GM23338 (cell line): ENCODE results near the gene MSANTD4. TPM values are rescaled to one million over a fixed set of nuclear protein-coding genes. Genes with fewer than 3 reads are reported as not detected.

Source experiments
- ATAC-seq: fragments of 200-7000 bp; cut with Tn5 transposase; 3 replicates; pipeline ENCODE4 v1.9.1; 2020
- DNase-seq: peaks from one replicate; pipeline ENCODE4 v3.0.0-alpha.2; 2015; ENCODE audit warnings: low spot score
- H2AFZ ChIP-seq: fragments of 200-600 bp; sonication (generic); 2 replicates; pipeline ENCODE4 v1.8.0; 2016; ENCODE audit warnings: antibody characterized with exemption, mild to moderate bottlenecking, moderate library complexity
- H3F3A ChIP-seq: fragments of 200-600 bp; sonication (generic); replicated peaks from 2 replicates; pipeline ENCODE4 v1.8.0; 2017; ENCODE audit warnings: antibody characterized with exemption, mixed run types, low read depth
- H3K27ac ChIP-seq: fragments of 200-600 bp; sonication (generic); 2 replicates; pipeline ENCODE4 v1.6.1; 2016; ENCODE audit warnings: low read depth
- H3K27me3 ChIP-seq: fragments of 200-600 bp; sonication (generic); 2 replicates; pipeline ENCODE4 v1.8.0; 2016; ENCODE audit warnings: mild to moderate bottlenecking, mixed run types, moderate library complexity; ENCODE audit not compliant: insufficient read depth
- H3K36me3 ChIP-seq: fragments of 200-600 bp; sonication (generic); 2 replicates; pipeline ENCODE4 v1.8.0; 2016; ENCODE audit warnings: mild to moderate bottlenecking; ENCODE audit not compliant: insufficient read depth
- H3K4me1 ChIP-seq: fragments of 200-600 bp; sonication (generic); 2 replicates; pipeline ENCODE4 v1.8.0; 2016; ENCODE audit warnings: mild to moderate bottlenecking, moderate library complexity; ENCODE audit not compliant: insufficient read depth
- H3K4me2 ChIP-seq: fragments of 200-600 bp; sonication (generic); 2 replicates; pipeline ENCODE4 v1.7.1; 2017; ENCODE audit warnings: mixed run types
- H3K4me3 ChIP-seq: fragments of 200-600 bp; sonication (generic); 2 replicates; pipeline ENCODE4 v1.6.1; 2016; ENCODE audit warnings: mixed run types
- H3K79me2 ChIP-seq: fragments of 200-600 bp; sonication (generic); replicated peaks from 2 replicates; pipeline ENCODE4 v1.8.0; 2017; ENCODE audit warnings: mild to moderate bottlenecking; ENCODE audit not compliant: insufficient read depth
- H3K9me2 ChIP-seq: fragments of 200-600 bp; sonication (generic); 2 replicates; pipeline ENCODE4 v1.8.0; 2017; ENCODE audit not compliant: insufficient read depth
- H4K20me1 ChIP-seq: fragments of 200-600 bp; sonication (generic); replicated peaks from 2 replicates; pipeline ENCODE4 v1.8.0; 2017; ENCODE audit warnings: mild to moderate bottlenecking; ENCODE audit not compliant: insufficient read depth
- H3K27ac Mint-ChIP-seq: 2 replicates; pipeline ENCODE4 v1.8.0; 2020; ENCODE audit warnings: inconsistent platforms, mild to moderate bottlenecking, moderate library complexity, mixed read lengths
- H3K27me3 Mint-ChIP-seq: 3 replicates; pipeline ENCODE4 v1.8.0; 2022; ENCODE audit warnings: low read depth, mild to moderate bottlenecking, moderate library complexity, mixed read lengths, inconsistent platforms; ENCODE audit not compliant: insufficient read depth, poor library complexity
- H3K36me3 Mint-ChIP-seq: 3 replicates; pipeline ENCODE4 v1.8.0; 2021; ENCODE audit warnings: low read depth, mild to moderate bottlenecking, inconsistent platforms, moderate library complexity, mixed read lengths
- H3K4me1 Mint-ChIP-seq: 3 replicates; pipeline ENCODE4 v1.8.0; 2020; ENCODE audit warnings: mild to moderate bottlenecking, inconsistent platforms, mixed read lengths
- H3K4me3 Mint-ChIP-seq: 3 replicates; pipeline ENCODE4 v1.8.0; 2021; ENCODE audit warnings: moderate library complexity, mild to moderate bottlenecking, inconsistent platforms, mixed read lengths
- H3K9me3 Mint-ChIP-seq: 3 replicates; pipeline ENCODE4 v1.8.0; 2020; ENCODE audit warnings: moderate library complexity, mild to moderate bottlenecking, inconsistent platforms, mixed read lengths
- EZH2 ChIP-seq: fragments of 200-600 bp; sonication (generic); IDR thresholded peaks from one replicate; pipeline ENCODE4 v1.8.0; 2017; ENCODE audit warnings: antibody characterized with exemption, mild to moderate bottlenecking, low read depth; ENCODE audit not compliant: unreplicated experiment
- EZH2phosphoT487 ChIP-seq: fragments of 200-600 bp; sonication (generic); IDR thresholded peaks from one replicate; pipeline ENCODE4 v1.8.1; 2018; ENCODE audit warnings: antibody characterized with exemption; ENCODE audit not compliant: unreplicated experiment
- JUNB ChIP-seq: IDR thresholded peaks from one replicate; pipeline ENCODE4 v1.6.1; 2016; ENCODE audit warnings: antibody characterized with exemption; ENCODE audit not compliant: unreplicated experiment
- NANOG ChIP-seq: IDR thresholded peaks from 2 replicates; pipeline ENCODE4 v1.6.1; 2016; ENCODE audit warnings: antibody characterized with exemption, borderline replicate concordance
- STAT1 ChIP-seq: IDR thresholded peaks from one replicate; pipeline ENCODE4 v1.6.1; 2016; ENCODE audit warnings: antibody characterized with exemption; ENCODE audit not compliant: unreplicated experiment
- ZNF114 ChIP-seq: fragments of 250-450 bp; sonication (Bioruptor Pico); IDR thresholded peaks from 2 replicates; pipeline ENCODE4 v1.5.0; 2020; ENCODE audit warnings: mild to moderate bottlenecking, moderate library complexity
- polyA plus RNA-seq: library from polyadenylated mRNA; unstranded; fragments of >200 nt; fragmentation: Nextera tagmentation; extraction: Ambion mirVana; gene quantifications from 2 replicates; pipeline ENCODE4 v1.2.1, GENCODE V29; 2016
- total RNA-seq: library from RNA; depleted of rRNA; stranded (reverse); fragments of >200 nt; shearing (Covaris generic); gene quantifications from 2 replicates; pipeline ENCODE4 v1.2.3, GENCODE V29; 2014
- TF ChIP-seq, protein P1 (sequence below): IDR thresholded peaks from one replicate; pipeline ENCODE4 v1.6.1; 2018; ENCODE audit warnings: antibody characterized with exemption; ENCODE audit not compliant: unreplicated experiment
- TF ChIP-seq, protein P2 (sequence below): fragments of 250-450 bp; sonication (Bioruptor Pico); IDR thresholded peaks from 2 replicates; pipeline ENCODE4 v1.5.0; 2020; ENCODE audit warnings: mild to moderate bottlenecking, moderate library complexity
- TF ChIP-seq, protein P3 (sequence below): IDR thresholded peaks from 2 replicates; pipeline ENCODE4 v1.6.1; 2016; ENCODE audit warnings: antibody characterized with exemption

MSANTD4 gene
- total and polyA plus RNA-seq, 2 experiments from 2014 or later, result 13.2 to 31.1 TPM

DNA sequence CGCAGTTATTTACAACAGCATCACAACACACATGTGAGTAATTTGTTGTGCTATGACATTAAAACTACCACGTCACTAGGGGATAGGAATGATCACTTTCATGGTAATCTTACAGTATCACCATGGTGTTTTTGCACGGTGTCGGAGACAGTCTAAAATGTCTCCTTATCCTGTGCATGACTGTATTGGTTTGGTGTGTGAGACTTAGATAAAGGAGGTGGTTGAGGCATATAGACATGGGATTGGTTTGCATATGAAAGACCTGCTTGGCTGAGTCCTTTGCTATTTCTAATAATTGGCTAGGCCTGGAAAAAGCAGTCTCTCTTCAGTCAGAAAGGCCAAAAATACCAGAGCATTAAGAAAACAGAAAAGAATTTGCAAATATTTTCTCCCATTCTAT is 30.2 kb downstream of the MSANTD4 start:
- peaks cover 16% of the 10 kb centered on the region for H3K4me1 Mint-ChIP-seq
- H3K27ac Mint-ChIP-seq, result peak overlapping the region; percentile 79
- ATAC-seq (no peak), DNase-seq (no peak)
- Histone ChIP-seq H3K4me2 (no peak overlapping the region), H3K27me3 (no peaks in the 10 kb centered on the region), H3F3A (no peaks in the 10 kb centered on the region), H3K36me3 (peaks cover 7% of the 10 kb centered on the region; the same call in 1 of the 2 replicates), H3K9me2 (0 out of 2 replicates have a peak, but pooled peaks cover 6% of the 10 kb centered on the region), H3K79me2 (no peaks in the 10 kb centered on the region), H3K27ac (no peak overlapping the region; the same call in 1 of the 2 replicates), H3K4me1 (peaks cover 15% of the 10 kb centered on the region), H2AFZ (no peak overlapping the region), H4K20me1 (no peaks in the 10 kb centered on the region), H3K4me3 (no peak overlapping the region)
- TF ChIP-seq, protein P1, sequence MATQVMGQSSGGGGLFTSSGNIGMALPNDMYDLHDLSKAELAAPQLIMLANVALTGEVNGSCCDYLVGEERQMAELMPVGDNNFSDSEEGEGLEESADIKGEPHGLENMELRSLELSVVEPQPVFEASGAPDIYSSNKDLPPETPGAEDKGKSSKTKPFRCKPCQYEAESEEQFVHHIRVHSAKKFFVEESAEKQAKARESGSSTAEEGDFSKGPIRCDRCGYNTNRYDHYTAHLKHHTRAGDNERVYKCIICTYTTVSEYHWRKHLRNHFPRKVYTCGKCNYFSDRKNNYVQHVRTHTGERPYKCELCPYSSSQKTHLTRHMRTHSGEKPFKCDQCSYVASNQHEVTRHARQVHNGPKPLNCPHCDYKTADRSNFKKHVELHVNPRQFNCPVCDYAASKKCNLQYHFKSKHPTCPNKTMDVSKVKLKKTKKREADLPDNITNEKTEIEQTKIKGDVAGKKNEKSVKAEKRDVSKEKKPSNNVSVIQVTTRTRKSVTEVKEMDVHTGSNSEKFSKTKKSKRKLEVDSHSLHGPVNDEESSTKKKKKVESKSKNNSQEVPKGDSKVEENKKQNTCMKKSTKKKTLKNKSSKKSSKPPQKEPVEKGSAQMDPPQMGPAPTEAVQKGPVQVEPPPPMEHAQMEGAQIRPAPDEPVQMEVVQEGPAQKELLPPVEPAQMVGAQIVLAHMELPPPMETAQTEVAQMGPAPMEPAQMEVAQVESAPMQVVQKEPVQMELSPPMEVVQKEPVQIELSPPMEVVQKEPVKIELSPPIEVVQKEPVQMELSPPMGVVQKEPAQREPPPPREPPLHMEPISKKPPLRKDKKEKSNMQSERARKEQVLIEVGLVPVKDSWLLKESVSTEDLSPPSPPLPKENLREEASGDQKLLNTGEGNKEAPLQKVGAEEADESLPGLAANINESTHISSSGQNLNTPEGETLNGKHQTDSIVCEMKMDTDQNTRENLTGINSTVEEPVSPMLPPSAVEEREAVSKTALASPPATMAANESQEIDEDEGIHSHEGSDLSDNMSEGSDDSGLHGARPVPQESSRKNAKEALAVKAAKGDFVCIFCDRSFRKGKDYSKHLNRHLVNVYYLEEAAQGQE, result no peak
- no peak for TF ChIP-seq NANOG
- no peak for TF ChIP-seq JUNB
- TF ChIP-seq, protein P2, sequence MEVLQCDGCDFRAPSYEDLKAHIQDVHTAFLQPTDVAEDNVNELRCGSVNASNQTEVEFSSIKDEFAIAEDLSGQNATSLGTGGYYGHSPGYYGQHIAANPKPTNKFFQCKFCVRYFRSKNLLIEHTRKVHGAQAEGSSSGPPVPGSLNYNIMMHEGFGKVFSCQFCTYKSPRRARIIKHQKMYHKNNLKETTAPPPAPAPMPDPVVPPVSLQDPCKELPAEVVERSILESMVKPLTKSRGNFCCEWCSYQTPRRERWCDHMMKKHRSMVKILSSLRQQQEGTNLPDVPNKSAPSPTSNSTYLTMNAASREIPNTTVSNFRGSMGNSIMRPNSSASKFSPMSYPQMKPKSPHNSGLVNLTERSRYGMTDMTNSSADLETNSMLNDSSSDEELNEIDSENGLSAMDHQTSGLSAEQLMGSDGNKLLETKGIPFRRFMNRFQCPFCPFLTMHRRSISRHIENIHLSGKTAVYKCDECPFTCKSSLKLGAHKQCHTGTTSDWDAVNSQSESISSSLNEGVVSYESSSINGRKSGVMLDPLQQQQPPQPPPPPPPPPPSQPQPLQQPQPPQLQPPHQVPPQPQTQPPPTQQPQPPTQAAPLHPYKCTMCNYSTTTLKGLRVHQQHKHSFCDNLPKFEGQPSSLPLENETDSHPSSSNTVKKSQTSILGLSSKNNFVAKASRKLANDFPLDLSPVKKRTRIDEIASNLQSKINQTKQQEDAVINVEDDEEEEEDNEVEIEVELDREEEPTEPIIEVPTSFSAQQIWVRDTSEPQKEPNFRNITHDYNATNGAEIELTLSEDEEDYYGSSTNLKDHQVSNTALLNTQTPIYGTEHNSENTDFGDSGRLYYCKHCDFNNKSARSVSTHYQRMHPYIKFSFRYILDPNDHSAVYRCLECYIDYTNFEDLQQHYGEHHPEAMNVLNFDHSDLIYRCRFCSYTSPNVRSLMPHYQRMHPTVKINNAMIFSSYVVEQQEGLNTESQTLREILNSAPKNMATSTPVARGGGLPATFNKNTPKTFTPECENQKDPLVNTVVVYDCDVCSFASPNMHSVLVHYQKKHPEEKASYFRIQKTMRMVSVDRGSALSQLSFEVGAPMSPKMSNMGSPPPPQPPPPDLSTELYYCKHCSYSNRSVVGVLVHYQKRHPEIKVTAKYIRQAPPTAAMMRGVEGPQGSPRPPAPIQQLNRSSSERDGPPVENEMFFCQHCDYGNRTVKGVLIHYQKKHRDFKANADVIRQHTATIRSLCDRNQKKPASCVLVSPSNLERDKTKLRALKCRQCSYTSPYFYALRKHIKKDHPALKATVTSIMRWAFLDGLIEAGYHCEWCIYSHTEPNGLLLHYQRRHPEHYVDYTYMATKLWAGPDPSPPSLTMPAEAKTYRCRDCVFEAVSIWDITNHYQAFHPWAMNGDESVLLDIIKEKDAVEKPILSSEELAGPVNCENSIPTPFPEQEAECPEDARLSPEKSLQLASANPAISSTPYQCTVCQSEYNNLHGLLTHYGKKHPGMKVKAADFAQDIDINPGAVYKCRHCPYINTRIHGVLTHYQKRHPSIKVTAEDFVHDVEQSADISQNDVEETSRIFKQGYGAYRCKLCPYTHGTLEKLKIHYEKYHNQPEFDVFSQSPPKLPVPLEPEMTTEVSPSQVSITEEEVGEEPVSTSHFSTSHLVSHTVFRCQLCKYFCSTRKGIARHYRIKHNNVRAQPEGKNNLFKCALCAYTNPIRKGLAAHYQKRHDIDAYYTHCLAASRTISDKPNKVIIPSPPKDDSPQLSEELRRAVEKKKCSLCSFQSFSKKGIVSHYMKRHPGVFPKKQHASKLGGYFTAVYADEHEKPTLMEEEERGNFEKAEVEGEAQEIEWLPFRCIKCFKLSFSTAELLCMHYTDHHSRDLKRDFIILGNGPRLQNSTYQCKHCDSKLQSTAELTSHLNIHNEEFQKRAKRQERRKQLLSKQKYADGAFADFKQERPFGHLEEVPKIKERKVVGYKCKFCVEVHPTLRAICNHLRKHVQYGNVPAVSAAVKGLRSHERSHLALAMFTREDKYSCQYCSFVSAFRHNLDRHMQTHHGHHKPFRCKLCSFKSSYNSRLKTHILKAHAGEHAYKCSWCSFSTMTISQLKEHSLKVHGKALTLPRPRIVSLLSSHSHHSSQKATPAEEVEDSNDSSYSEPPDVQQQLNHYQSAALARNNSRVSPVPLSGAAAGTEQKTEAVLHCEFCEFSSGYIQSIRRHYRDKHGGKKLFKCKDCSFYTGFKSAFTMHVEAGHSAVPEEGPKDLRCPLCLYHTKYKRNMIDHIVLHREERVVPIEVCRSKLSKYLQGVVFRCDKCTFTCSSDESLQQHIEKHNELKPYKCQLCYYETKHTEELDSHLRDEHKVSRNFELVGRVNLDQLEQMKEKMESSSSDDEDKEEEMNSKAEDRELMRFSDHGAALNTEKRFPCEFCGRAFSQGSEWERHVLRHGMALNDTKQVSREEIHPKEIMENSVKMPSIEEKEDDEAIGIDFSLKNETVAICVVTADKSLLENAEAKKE (CRISPR knock-in tag), result no peak
- TF ChIP-seq EZH2phosphoT487, result no peak
- no peak for TF ChIP-seq ZNF114
- TF ChIP-seq, protein P3, sequence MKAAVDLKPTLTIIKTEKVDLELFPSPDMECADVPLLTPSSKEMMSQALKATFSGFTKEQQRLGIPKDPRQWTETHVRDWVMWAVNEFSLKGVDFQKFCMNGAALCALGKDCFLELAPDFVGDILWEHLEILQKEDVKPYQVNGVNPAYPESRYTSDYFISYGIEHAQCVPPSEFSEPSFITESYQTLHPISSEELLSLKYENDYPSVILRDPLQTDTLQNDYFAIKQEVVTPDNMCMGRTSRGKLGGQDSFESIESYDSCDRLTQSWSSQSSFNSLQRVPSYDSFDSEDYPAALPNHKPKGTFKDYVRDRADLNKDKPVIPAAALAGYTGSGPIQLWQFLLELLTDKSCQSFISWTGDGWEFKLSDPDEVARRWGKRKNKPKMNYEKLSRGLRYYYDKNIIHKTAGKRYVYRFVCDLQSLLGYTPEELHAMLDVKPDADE, result no peak
- no peak for TF ChIP-seq EZH2
- no peak for TF ChIP-seq STAT1
- peaks cover 18% of the 10 kb centered on the region for H3K36me3 Mint-ChIP-seq
- no peak overlapping the region for H3K4me3 Mint-ChIP-seq
- no peaks in the 10 kb centered on the region for H3K9me3 Mint-ChIP-seq
- H3K27me3 Mint-ChIP-seq, result no peaks in the 10 kb centered on the region
